Measurements from ENCODE around the gene ATP5IF1.

The ATP5IF1 gene

DNA sequence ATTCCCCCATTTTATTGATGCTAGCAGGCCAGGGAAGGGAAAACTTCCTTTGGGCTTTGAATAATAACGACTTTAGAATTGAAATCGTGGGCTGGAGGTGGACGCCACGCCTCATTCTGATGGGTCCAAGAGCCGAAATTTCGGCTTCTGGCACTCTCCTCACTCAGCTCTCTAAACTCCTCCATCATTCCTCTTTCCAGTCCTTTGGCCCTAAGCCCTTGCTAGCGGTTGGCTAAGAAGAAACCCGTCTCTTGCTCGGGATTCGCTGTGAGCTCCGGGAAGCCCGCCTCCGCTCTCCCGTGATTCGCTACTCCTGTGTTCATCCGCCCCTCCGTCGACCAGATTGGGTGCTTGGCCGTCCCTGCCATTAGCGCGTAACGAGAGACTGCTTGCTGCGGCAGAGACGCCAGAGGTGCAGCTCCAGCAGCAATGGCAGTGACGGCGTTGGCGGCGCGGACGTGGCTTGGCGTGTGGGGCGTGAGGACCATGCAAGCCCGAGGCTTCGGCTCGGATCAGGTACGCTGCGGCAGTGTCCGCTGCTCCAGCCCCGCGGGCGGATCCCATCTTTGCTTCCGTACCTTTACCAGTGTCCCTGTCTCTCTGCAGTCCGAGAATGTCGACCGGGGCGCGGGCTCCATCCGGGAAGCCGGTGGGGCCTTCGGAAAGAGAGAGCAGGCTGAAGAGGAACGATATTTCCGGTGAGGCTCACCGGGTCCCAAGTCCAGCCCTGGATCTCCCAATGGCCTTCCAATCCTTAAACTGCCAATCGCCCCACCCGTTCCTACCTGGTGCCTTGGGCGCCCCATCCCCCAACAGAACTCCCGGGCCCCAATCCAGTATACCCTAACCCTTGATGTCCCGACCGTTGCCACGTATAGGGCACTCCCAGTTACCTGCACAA lies at the start of gene ATP5IF1:
Gene ATP5IF1, plus strand, starts transcription at position 370 of the 901 bp plus-strand sequence. Its CDS starts 60 bp downstream, at position 430.
- DNase-seq: peak; percentile 98

- no peak for DNase-seq
These were observed 45.5 kb upstream of the ATP5IF1 start for GRCh38 chr1:28190337-28190979.

GRCh38 chr1:28190996-28191645 lies 44.8 kb upstream of the ATP5IF1 start:
- no peak for DNase-seq

DNA sequence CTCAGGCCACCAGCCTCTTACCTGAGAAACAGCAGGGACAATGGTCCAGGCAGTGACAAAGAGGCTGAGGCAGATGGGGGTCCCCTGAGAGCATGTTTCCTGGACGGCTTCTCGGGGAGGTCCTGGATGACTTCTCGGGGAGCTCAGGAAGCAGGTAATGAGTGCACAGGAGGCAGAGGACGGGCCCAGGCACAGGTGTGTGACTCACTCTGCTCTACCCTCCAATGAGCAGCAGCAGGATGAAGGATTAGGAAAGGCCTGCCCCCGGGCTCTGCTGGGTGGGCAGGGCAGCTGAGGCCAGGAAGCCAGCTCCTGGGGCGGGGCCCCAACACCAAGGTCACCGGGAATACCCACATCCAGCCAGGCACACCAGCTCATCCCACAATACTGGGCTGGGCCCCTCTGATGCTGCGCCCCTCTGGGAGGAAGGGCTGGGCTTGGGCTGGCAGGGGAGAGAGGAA lies 42.2 kb upstream of the ATP5IF1 start:
- DNase-seq: no peak

- DNase-seq: no peak
These were observed 41.4 kb upstream of the ATP5IF1 start for GRCh38 chr1:28194326-28195035.

GRCh38 chr1:28195780-28196179 lies 40.1 kb upstream of the ATP5IF1 start:
- no peak for DNase-seq

DNA sequence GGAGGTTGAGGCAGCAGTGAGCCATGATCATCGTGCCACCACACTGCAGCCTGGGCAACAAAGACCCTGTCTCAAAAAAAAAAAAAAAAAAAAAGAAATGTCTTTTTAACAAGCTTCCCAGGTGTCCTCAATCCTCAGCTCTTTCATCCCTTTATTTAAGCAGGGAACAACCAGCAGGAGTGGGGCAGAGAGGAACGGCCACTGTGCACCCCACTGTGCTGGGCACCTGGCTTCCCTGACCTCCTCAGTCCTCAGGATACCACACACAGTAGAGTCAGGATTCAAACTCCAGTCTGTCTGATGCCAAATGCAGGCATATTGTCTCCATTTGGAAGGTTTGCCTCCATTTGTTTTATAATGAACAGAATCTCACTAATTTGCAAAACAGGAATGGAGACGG lies 39.6 kb upstream of the ATP5IF1 start:
- no peak for DNase-seq

GRCh38 chr1:28197682-28198415 lies 38.1 kb upstream of the ATP5IF1 start:
- no peak for DNase-seq

DNA sequence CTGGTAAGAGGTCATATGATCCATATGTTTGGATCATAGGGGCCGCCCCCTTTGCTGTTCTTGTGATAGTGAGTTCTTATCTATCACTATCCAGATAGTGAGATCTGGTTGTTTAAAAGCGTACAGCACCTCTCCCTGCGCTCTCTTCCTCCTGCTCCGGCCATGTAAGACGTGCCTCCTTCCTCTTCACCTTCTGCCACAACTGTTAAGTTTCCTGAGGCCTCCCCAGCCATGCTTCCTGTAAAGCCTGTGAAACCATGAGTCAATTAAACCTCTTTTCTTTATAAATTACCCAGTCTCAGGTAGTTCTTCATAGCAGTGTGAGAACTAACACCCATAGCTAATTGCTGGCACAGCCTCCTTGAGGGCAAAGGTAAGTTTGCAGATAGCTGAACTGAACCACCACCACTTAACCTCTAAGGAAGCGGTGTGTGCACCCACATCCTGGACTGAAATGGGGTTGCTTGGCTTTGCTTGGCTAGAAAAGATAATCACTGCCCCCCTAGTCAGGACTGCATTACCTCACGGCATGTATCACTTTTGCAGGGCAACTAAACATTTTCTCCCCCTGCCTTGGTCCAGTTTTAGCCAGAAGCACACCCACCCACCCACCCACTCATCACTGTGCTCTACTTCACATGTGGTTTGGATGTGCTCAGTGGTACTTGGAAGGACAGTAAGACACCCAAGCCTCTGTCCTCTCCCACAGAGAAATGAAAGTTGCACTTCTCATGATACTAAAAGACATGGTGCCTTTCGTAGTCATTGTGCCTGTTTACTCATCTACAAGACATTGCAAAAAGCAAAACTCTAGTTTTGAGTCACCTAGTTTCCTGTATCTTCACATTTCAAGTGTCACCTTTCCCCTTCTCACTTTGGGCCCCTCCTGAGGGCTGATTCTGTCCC lies 36.3 kb upstream of the ATP5IF1 start:
- DNase-seq: peak; percentile 96

DNA sequence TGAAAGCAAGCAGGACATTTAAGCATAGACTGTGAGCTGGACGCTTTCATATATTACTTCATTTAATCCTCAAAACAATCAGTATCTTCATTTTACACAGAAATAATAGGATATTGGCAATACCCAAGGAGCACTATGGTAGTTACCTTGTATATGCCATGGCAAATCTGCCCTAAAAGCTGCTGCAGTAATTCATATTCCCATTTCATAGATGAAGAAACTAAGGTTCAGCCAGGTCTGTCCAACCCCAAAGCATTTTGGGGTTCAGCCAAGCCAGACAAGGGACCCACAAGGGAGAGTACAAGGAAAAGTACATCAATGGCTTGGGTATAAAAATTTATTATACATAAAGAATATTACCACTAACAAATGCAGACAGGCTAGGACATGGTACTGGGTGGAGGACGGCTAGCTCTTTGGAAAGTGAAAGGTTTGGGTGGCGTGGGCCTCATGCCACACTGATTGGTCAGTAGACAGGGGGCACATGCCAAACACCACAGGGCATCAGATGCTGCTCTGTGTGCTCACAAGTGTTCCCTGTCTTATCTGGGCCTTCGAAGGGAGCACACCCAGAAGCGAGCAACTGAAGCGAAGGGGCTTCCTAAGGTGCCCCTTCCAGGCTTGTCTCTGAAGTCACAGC lies 35.6 kb upstream of the ATP5IF1 start:
- peak; percentile 13 for DNase-seq

DNA sequence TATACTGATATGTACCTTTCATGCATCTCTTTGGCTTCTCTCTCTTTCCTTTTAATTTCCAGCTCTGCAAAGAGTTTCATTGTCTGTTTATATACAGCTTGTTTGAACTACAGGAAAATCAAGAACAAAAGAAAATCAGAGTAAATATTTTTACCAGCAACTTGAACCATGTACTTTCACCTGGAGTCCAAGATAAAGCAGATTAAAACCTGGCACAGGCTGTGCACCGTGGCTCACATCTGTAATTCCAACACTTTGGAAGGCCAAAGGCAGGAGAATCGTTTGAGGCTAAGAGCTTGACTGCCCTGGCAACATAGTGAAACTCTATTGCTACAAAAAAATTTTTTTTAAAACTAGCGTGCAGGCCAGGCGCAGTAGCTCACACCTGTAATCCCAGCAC lies 30.7 kb upstream of the ATP5IF1 start:
- DNase-seq: no peak

- DNase-seq: peak; percentile 73
These were observed 27.0 kb upstream of the ATP5IF1 start for GRCh38 chr1:28208818-28209441.

GRCh38 chr1:28209700-28210099 lies 26.2 kb upstream of the ATP5IF1 start:
- DNase-seq: no peak

- DNase-seq: no peak
These were observed 22.6 kb upstream of the ATP5IF1 start for GRCh38 chr1:28213315-28213714.

- DNase-seq: no peak
These were observed 6.8 kb upstream of the ATP5IF1 start for GRCh38 chr1:28229089-28229488.

GRCh38 chr1:28229996-28230395 lies 5.9 kb upstream of the ATP5IF1 start:
- no peak for DNase-seq

GRCh38 chr1:28232558-28233263 lies 3.2 kb upstream of the ATP5IF1 start, which contains the start of gene DNAJC8:
DNAJC8 (minus strand) TSS chr1:28233029; CDS start chr1:28232998, 31 bp downstream.
- DNase-seq: peak; percentile 95

DNA sequence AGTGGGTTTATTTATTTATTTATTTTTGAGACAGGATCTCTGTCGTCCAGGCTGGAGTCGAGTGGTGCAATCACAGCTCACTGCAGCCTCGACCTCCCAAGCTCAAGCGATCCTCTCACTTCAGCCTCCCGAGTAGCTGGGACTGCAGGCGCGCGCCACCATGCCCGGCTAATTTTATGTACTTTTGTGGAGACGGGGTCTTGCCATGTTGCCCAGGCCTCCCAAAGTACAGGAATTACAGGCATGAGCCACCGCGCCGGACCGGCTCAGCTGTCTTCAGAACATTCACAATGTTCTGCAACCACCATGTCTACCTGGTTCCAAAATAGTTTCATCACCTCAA lies 2.7 kb upstream of the ATP5IF1 start:
- DNase-seq: no peak

- DNase-seq: no peak
These were observed 865 bp downstream of the ATP5IF1 start for GRCh38 chr1:28236656-28237322.

Measured in activated CD4-positive, alpha-beta T cell treated with anti-CD3 and anti-CD28 coated beads, Interleukin-10, Interleukin-2, amounts not matched to agents 100 ng/mL and 50 ng/mL, durations not matched to agents 16 hours and 8 hours (primary cell).